Ishikawa (cell line): ENCODE measurements around the gene ALG14.

Experiments used
- CEBPB ChIP-seq: IDR thresholded peaks from 2 replicates; pipeline ENCODE4 v1.6.1; 2012
- CREB1 ChIP-seq: IDR thresholded peaks from 2 replicates; pipeline ENCODE4 v1.6.1; 2012; ENCODE audit warnings: low read depth
- EP300 ChIP-seq: IDR thresholded peaks from 2 replicates; pipeline ENCODE4 v1.6.1; 2012; ENCODE audit warnings: borderline replicate concordance
- FOXM1 ChIP-seq: IDR thresholded peaks from 2 replicates; pipeline ENCODE4 v1.6.1; 2012; ENCODE audit warnings: low read depth, borderline replicate concordance
- RAD21 ChIP-seq: IDR thresholded peaks from 2 replicates; pipeline ENCODE4 v1.6.1; 2012; ENCODE audit warnings: low read depth
- TAF1 ChIP-seq: IDR thresholded peaks from 2 replicates; pipeline ENCODE4 v1.6.1; 2012; ENCODE audit warnings: low read depth, mild to moderate bottlenecking
- TEAD4 ChIP-seq: IDR thresholded peaks from 2 replicates; pipeline ENCODE4 v1.6.1; 2012
- YY1 ChIP-seq: IDR thresholded peaks from 2 replicates; pipeline ENCODE4 v1.6.1; 2012; ENCODE audit warnings: low read depth
- ZBTB7A ChIP-seq: IDR thresholded peaks from 2 replicates; pipeline ENCODE4 v1.6.1; 2012; ENCODE audit warnings: low read depth
- TF ChIP-seq, protein P1 (sequence below): IDR thresholded peaks from 2 replicates; pipeline ENCODE4 v1.6.1; 2012
- TF ChIP-seq, protein P2 (sequence below): IDR thresholded peaks from 2 replicates; pipeline ENCODE4 v1.6.1; 2012; ENCODE audit warnings: low read depth, mild to moderate bottlenecking
- TF ChIP-seq, protein P3 (sequence below): IDR thresholded peaks from 2 replicates; pipeline ENCODE4 v1.6.1; 2012

DNA sequence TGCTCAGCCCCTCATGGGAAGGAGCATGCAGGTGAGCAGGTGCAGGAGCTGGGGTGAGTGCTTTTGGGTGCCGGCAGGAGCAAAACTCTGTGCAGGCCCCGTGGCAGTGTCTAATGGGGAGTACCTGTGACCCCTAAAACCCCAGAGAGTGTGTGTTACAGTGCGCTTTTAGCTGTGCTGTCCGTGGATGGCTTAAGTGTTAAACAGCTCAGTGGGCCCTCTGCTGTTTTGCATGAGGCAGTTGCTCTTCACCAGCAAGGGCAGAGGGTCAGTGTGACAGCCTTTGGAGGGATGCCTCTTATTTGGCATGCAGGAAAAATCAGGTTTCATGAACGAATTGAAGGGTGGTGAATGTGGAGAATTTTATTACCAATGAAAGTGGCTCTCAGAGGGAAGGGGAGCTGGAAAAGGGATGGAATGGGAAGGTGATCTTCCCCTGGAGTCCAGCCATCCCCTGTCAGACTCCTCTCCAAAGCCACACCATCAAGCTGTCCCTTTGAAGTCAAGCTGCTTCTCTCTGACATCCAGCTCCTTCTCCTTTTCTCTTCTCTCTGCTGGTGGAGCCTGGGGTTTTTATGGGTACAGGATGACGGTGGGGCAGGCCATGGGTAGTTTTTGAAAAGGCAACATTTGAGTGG lies 17.0 kb upstream of the ALG14 start:
- TF ChIP-seq TAF1: no peak
- TF ChIP-seq TEAD4: no peak
- TF ChIP-seq ZBTB7A: no peak
- TF ChIP-seq, protein P1, sequence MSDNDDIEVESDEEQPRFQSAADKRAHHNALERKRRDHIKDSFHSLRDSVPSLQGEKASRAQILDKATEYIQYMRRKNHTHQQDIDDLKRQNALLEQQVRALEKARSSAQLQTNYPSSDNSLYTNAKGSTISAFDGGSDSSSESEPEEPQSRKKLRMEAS: no peak
- no peak for TF ChIP-seq FOXM1
- TF ChIP-seq, protein P2, sequence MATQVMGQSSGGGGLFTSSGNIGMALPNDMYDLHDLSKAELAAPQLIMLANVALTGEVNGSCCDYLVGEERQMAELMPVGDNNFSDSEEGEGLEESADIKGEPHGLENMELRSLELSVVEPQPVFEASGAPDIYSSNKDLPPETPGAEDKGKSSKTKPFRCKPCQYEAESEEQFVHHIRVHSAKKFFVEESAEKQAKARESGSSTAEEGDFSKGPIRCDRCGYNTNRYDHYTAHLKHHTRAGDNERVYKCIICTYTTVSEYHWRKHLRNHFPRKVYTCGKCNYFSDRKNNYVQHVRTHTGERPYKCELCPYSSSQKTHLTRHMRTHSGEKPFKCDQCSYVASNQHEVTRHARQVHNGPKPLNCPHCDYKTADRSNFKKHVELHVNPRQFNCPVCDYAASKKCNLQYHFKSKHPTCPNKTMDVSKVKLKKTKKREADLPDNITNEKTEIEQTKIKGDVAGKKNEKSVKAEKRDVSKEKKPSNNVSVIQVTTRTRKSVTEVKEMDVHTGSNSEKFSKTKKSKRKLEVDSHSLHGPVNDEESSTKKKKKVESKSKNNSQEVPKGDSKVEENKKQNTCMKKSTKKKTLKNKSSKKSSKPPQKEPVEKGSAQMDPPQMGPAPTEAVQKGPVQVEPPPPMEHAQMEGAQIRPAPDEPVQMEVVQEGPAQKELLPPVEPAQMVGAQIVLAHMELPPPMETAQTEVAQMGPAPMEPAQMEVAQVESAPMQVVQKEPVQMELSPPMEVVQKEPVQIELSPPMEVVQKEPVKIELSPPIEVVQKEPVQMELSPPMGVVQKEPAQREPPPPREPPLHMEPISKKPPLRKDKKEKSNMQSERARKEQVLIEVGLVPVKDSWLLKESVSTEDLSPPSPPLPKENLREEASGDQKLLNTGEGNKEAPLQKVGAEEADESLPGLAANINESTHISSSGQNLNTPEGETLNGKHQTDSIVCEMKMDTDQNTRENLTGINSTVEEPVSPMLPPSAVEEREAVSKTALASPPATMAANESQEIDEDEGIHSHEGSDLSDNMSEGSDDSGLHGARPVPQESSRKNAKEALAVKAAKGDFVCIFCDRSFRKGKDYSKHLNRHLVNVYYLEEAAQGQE: no peak
- TF ChIP-seq CREB1: no peak
- no peak for TF ChIP-seq EP300
- TF ChIP-seq, protein P3, sequence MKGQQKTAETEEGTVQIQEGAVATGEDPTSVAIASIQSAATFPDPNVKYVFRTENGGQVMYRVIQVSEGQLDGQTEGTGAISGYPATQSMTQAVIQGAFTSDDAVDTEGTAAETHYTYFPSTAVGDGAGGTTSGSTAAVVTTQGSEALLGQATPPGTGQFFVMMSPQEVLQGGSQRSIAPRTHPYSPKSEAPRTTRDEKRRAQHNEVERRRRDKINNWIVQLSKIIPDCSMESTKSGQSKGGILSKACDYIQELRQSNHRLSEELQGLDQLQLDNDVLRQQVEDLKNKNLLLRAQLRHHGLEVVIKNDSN: no peak
- TF ChIP-seq YY1: no peak
- TF ChIP-seq CEBPB: no peak
- no peak for TF ChIP-seq RAD21
